ENCODE data around the gene THBD. TPM values are rescaled to one million over a fixed set of nuclear protein-coding genes. Genes with fewer than 3 reads are reported as not detected.

Gene THBD
- total RNA-seq, 1 experiment from 2014 or later = 0.26 TPM

DNA sequence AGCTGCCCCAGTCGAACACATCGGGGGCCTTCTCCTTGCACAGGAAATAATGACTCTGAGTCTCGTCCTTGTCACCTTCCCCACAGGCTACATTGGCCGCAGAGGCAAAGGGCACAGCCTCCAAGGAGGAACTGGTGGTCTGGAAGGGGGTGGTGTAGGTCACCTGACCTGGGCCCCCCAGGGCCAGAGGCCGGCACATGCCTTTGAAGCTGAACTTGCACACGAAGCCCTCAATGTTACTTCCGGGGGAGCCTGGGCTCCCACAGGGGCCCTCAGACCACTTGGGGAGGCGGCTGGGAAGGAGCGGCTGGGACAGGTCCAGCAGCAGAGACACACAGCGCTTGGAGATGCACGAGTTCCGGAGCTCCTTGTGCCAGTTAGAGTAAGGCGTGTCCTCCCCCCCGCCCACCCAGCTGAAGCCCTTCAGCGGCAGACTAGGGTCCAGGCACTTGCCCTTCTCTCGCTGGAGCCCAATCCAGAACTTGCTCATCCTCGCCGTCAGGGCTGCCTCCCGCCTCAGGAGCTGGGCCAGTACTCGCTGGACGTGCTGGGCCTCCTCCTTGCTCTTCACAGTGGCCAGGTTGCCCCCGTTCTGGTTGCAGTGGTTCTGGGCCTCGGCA, 36.1 kb upstream of the THBD start:
- POLR2A ChIA-PET = no interaction called here
- intact Hi-C loops (cut with micrococcal nuclease; ENCODE audit: unreplicated experiment) (no loop called here), in situ Hi-C loops (cut with HindIII; ENCODE audit: low pct_unique_long_range_greater_than_20kb, low sequenced_read_pairs) (no loop called here)
- TF ChIP-seq CTCF (IDR thresholded peaks at IDR 0.05) (no peak), POLR2AphosphoS5 (IDR thresholded peaks at IDR 0.05; ENCODE audit: low read depth, low read length) (no peak), SIN3A (IDR thresholded peaks at IDR 0.05; ENCODE audit: borderline replicate concordance, insufficient read depth, low read depth, low read length) (no peak), TCF7L2 (IDR thresholded peaks at IDR 0.05; ENCODE audit: low read depth, low read length) (no peak)
- TF ChIP-seq, protein P1, sequence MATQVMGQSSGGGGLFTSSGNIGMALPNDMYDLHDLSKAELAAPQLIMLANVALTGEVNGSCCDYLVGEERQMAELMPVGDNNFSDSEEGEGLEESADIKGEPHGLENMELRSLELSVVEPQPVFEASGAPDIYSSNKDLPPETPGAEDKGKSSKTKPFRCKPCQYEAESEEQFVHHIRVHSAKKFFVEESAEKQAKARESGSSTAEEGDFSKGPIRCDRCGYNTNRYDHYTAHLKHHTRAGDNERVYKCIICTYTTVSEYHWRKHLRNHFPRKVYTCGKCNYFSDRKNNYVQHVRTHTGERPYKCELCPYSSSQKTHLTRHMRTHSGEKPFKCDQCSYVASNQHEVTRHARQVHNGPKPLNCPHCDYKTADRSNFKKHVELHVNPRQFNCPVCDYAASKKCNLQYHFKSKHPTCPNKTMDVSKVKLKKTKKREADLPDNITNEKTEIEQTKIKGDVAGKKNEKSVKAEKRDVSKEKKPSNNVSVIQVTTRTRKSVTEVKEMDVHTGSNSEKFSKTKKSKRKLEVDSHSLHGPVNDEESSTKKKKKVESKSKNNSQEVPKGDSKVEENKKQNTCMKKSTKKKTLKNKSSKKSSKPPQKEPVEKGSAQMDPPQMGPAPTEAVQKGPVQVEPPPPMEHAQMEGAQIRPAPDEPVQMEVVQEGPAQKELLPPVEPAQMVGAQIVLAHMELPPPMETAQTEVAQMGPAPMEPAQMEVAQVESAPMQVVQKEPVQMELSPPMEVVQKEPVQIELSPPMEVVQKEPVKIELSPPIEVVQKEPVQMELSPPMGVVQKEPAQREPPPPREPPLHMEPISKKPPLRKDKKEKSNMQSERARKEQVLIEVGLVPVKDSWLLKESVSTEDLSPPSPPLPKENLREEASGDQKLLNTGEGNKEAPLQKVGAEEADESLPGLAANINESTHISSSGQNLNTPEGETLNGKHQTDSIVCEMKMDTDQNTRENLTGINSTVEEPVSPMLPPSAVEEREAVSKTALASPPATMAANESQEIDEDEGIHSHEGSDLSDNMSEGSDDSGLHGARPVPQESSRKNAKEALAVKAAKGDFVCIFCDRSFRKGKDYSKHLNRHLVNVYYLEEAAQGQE (IDR thresholded peaks at IDR 0.05; ENCODE audit: insufficient read depth in 1 of 2, low read depth in 2 of 2, low read length in 1 of 2) = no peak
- no TSS peak for BruUV-seq (replicated peaks)
- ATAC-seq = no peak
- Histone ChIP-seq H3K36me3 (ENCODE audit: control insufficient read depth, insufficient read depth, low read length) (no peaks in the 10 kb centered on the region), H3K27me3 (ENCODE audit: control insufficient read depth, insufficient read depth, low read length) (no peaks in the 10 kb centered on the region), H3K27ac (ENCODE audit: low read length) (no peak overlapping the region), H3K4me1 (ENCODE audit: control insufficient read depth, insufficient read depth, low read length) (no peaks in the 10 kb centered on the region), H3K4me3 (ENCODE audit: low read depth in 2 of 2, low read length in 2 of 2) (no peak overlapping the region), H3K9me3 (ENCODE audit: control insufficient read depth, insufficient read depth, low read depth, low read length) (no peaks in the 10 kb centered on the region)
- CTCF ChIA-PET = no interaction called here
- DNase-seq (ENCODE audit: low read depth, low spot score) = no peak

- Histone ChIP-seq H3K36me3 (ENCODE audit: control insufficient read depth, insufficient read depth, low read length) (no peaks in the 10 kb centered on the region), H3K4me3 (ENCODE audit: low read depth in 2 of 2, low read length in 2 of 2) (no peak overlapping the region), H3K4me1 (ENCODE audit: control insufficient read depth, insufficient read depth, low read length) (no peaks in the 10 kb centered on the region), H3K27me3 (ENCODE audit: control insufficient read depth, insufficient read depth, low read length) (peaks cover 2% of the 10 kb centered on the region), H3K27ac (ENCODE audit: low read length) (no peak overlapping the region), H3K9me3 (ENCODE audit: control insufficient read depth, insufficient read depth, low read depth, low read length) (no peaks in the 10 kb centered on the region)
- no TSS peak for BruUV-seq (replicated peaks)
- ChIA-PET CTCF (no interaction called here), POLR2A (no interaction called here)
- intact Hi-C loops (cut with micrococcal nuclease; ENCODE audit: unreplicated experiment) = no loop called here
- in situ Hi-C loops (cut with HindIII; ENCODE audit: low pct_unique_long_range_greater_than_20kb, low sequenced_read_pairs) = no loop called here
- ATAC-seq (no peak), DNase-seq (ENCODE audit: low read depth, low spot score) (no peak)
- TF ChIP-seq CTCF (IDR thresholded peaks at IDR 0.05) = no peak
- TF ChIP-seq TCF7L2 (IDR thresholded peaks at IDR 0.05; ENCODE audit: low read depth, low read length) = no peak
- TF ChIP-seq POLR2AphosphoS5 (IDR thresholded peaks at IDR 0.05; ENCODE audit: low read depth, low read length) = no peak
- TF ChIP-seq, protein P1 (IDR thresholded peaks at IDR 0.05; ENCODE audit: insufficient read depth in 1 of 2, low read depth in 2 of 2, low read length in 1 of 2) = no peak
- TF ChIP-seq SIN3A (IDR thresholded peaks at IDR 0.05; ENCODE audit: borderline replicate concordance, insufficient read depth, low read depth, low read length) = no peak
These were observed 35.4 kb upstream of the THBD start for GRCh38 chr20:23084845-23085365.
